Glomerular endothelial cell (primary cell): ENCODE data around the gene SMYD1. TPM values are rescaled to one million over a fixed set of nuclear protein-coding genes. Genes with fewer than 3 reads are reported as not detected.

ENCODE experiments used
- DNase-seq: peaks from one replicate; pipeline ENCODE4 v3.0.0-alpha.2; 2011; ENCODE audit warnings: low read depth, low spot score; ENCODE audit errors: extremely low read depth
- total RNA-seq: library from RNA; depleted of rRNA; stranded (reverse); fragments of >200 nt; gene quantifications from 2 replicates; pipeline ENCODE4 v1.2.3, GENCODE V29; 2015

SMYD1 gene
- total RNA-seq, 1 donor from 2014 or later, result not detected

- DNase-seq, result no peak
Measured at GRCh38 chr2:88121678-88122077, 54.1 kb downstream of the SMYD1 start.

DNA sequence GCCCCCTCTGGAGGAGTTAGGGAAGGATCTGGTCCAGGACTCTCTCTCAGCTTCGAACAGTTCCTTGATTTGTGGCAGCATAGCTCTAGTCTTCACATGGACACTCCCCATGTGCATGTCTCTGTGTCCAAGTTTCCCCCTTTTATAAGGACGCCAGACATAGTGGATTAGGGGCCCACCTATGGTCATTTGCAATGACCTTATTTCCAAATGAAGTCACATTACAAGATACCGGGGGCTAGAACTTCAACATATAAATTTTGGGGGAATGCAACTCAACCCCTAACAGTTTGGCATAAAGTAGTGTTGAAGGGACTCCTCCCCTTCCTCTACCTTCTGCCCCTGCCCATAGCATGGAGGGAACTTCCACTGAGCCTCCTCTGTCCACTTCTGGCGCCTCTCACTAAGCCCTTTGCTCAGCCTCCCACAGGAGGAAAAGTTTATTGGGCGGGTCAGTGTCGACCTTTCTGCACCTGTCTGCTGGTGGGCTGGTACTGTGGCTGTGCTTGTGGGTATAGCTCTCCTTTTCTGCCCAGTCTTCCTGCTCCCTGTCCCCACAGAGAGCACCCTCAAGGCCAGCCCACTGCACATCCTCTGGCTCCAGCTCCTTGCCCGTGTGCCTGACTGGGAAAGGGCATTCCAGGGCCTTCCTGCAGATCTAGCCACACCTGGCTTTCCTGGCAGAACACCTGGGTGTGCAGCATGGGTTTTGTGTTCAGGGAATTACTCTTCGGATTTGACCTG, 54.7 kb downstream of the SMYD1 start:
- DNase-seq, result no peak

DNA sequence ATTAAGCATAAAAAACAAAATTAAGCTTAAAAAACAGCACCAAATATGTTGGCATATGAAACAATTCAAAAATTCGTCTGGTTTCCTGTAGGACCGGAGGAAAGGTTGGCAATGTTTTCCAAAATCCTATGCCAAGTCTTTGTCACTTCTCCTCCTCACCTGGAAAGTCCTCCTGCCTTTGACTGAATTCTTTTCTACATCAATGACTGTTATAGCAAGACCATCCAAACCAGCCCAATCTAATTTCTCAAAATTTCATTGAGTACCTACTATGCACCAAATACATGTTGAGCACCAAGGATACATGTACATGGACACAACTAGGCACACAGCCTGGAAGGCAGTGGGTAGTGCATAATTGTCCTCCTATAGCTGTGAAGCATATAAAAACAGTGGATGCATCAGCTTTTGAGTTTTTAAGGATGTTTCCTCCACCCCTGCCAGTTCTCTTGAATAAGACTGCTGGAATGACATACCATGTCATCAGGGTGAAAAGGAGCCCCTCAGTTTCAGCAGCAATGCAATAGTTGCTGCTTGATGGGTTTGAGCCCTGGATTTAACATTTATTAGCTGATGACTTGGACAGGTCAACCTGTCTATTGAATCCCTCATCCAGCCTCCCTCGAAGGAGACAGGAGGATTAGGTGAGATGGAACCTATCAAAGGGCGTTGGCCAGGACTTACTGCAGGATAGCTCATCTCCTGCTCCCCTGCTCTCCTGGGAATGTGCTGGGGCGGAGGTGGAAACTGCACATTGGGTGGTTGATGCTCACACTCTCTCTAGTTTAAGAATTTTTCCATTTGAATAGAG, 55.7 kb downstream of the SMYD1 start:
- DNase-seq, result no peak

DNA sequence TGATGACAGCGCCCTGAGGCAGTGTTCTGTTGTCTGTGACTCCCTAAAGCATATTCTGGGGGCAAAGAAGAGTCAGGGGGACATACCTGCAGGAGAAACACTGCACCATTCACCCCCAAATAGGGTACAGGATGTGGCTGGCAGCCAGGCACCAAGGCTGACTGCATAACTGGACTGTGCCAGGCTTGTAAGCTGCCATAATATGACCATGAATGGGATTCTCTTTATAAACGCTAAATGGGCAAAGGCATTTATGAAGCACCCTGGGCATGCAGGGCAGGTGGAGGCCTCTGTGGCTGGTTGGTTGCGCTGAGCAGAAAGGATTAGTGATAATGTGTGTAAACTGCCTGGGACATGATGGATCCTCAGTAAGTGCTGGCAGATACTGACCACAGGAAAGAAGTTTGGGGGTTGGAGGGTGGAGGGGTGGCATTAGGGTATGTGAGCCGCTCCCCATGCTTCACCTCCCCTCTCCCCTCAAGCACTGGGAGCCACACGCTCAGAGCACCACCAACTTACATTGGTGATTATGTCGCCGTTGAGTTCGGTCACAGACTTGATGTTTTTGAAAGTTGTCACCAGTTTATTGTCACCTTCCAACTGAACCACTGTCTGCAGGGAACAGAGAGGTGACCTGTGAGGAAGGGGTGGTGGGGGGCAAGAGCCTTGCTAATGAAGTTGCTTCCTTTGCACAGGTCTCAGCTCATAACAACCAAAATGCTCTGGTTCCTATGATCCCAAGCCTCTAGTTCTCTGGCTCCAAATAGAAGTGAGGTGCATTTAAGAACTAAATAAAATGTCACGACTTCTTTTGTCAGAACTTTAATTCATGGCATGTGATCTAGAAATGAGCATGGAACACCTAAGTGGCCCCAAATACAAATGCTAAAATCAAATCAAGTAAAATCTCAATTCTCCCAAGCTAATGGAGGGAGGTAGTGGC, 56.6 kb downstream of the SMYD1 start:
- no peak for DNase-seq

- no peak for DNase-seq
Measured at GRCh38 chr2:88125344-88125923, 57.8 kb downstream of the SMYD1 start.

- DNase-seq, result no peak
Measured at GRCh38 chr2:88125924-88126771, 58.5 kb downstream of the SMYD1 start.

DNA sequence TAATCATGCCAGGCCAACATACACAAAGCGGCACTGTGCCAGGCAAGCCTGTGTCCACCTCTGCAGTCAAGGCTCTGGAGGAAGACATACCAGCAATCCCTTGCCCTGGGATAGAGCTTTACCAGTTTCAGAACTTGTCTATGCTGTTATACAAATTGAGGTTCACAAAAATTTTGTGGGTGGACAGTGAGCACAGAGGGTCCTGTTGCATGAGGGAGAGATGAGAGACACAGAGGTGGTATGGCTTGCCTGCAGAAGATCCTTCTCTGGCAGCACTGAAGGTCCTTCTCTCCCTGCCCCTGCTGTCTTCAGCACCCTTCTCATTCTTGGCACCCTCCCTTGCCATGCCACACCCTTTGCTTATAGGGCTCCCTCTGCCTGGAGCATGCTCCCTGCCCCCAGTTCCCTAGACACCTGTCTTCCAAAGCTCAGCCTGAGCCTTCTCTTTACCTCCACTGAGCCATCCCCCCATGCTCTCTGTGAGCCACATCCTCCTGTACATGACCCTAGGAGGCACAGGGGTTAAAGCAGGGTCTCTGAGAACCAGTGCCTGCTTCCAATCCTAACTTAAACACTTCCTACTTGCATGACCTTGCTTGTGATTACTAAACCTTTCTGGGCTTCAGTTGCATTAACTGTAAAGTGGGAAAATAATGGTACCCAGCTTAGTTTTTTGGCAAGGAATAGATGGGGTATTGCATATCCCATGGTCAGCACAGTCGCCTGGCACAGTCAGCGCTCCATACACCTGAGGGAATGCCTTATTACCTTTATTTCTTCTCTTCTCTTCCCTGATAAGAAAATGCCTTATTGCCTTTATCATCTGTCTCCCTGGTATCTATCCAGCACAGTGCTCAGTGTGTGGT, 59.4 kb downstream of the SMYD1 start:
- DNase-seq, result no peak

- no peak for DNase-seq
Measured at GRCh38 chr2:88127638-88127887, 59.9 kb downstream of the SMYD1 start.

DNA sequence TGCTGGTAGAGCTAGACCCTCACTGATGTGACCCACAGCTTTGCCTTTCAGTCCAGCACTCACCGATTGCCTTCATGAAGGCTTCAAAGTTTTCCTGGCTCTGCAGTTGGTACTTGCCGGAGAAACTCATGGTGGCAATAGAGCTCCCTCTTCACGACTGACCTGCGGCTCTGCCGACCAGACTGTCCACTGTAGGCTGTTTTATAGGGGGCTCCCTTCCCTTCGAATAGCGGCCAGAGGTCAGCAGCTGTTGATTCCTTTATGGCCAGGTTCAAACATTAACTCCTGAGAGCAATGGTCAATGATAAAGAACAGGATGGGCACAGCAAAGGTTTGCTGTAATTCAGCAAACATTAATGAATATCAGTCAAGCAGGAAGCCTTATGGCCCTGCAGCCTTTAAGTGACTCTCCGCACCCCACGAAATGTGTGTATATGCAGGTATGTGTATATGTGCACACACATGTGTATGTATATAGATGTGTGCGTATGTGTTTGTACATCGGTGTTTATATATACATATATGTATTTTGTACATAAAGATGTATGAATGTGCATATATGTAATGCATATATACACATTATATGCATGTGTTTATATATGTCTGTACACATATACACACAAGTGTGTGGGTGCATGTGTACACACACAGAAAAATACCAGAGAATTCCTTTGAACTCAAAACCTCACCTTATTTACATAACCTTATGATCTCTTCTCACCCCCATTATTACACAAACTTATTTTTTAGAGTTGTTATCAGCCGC, 60.4 kb downstream of the SMYD1 start, which contains the start of gene FABP1:
FABP1 (minus strand) TSS at position 175 of the 766 bp plus-strand sequence; CDS start at position 130, 45 bp downstream.
- no peak for DNase-seq

GRCh38 chr2:88128654-88129312, 61.2 kb downstream of the SMYD1 start:
- DNase-seq, result no peak

GRCh38 chr2:88129313-88129959, 61.8 kb downstream of the SMYD1 start:
- no peak for DNase-seq

GRCh38 chr2:88131201-88131998, 63.8 kb downstream of the SMYD1 start:
- no peak for DNase-seq

GRCh38 chr2:88131999-88132368, 64.4 kb downstream of the SMYD1 start:
- no peak for DNase-seq

DNA sequence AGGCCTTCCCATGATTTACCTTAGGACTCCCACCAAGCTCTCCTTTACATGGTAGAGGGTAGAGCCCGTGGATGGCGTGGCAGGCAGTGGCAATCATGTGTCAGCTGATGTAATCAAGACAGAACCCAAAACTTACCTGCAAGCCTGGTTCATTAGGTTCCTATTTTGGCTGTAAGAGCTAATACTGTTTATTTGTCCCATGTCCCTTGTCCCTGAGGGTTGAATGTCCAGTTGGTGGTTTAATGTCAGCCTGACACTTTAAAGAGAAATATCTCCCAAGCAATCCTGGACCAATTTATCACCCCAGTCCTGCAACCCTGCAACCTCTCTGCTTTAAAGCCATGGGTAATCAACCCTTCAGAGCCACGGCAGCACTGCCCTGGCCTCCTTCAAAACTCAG, 66.2 kb downstream of the SMYD1 start:
- no peak for DNase-seq

GRCh38 chr2:88136817-88137216, 69.2 kb downstream of the SMYD1 start:
- DNase-seq, result no peak

GRCh38 chr2:88137833-88138232, 70.2 kb downstream of the SMYD1 start:
- no peak for DNase-seq
